Lower lobe of right lung (tissue), 2 donors: ENCODE data around the gene RPL35A. TPM values are rescaled to one million over a fixed set of nuclear protein-coding genes. Genes with fewer than 3 reads are reported as not detected.
"Not testable (repeated sequence)": the region's sequence is repeated elsewhere in the genome, so short reads cannot be mapped to it uniquely, and the experiment has no call there.

Source experiments
- ATAC-seq, 2 donors: fragments of 200-7000 bp; cut with Tn5 transposase; one replicate each; pipeline ENCODE4 v1.9.1; 2020 to 2022; ENCODE audit warnings: mild to moderate bottlenecking in 2 of 2, moderate library complexity in 2 of 2
- DNase-seq: peaks from one replicate; pipeline ENCODE4 v3.0.0-alpha.2; 2020
- H3K27ac ChIP-seq: fragments of 200-600 bp; one replicate; pipeline ENCODE4 v1.8.0; 2022
- H3K27me3 ChIP-seq: fragments of 200-600 bp; one replicate; pipeline ENCODE4 v1.8.0; 2022; ENCODE audit warnings: low read depth
- H3K36me3 ChIP-seq: fragments of 200-600 bp; one replicate; pipeline ENCODE4 v1.8.0; 2022; ENCODE audit warnings: mild to moderate bottlenecking
- H3K4me1 ChIP-seq: fragments of 200-600 bp; one replicate; pipeline ENCODE4 v1.8.0; 2022
- H3K4me3 ChIP-seq: fragments of 200-600 bp; one replicate; pipeline ENCODE4 v1.8.0; 2022; ENCODE audit warnings: mild to moderate bottlenecking
- H3K9me3 ChIP-seq: fragments of 200-600 bp; one replicate; pipeline ENCODE4 v1.8.0; 2022
- CTCF ChIP-seq: fragments of 200-600 bp; IDR thresholded peaks from one replicate; pipeline ENCODE4 v1.8.0; 2022; ENCODE audit warnings: antibody characterized with exemption, mild to moderate bottlenecking
- intact Hi-C: fragments of 100-400 bp; cut with DNase I; formaldehyde crosslinking; loops from one replicate; pipeline ENCODE4 v1.11.0; 2022
- total RNA-seq: library from RNA; stranded (reverse); fragmentation: NEBNext Ultra II Directional; extraction: Animal tissue kit (Norgen Biotek cat#: 25700); gene quantifications from one replicate; pipeline ENCODE4 v1.2.1, GENCODE V29; 2021
- donor health status: DM: no; HTN: yes; CAD: no; lungs with severe emphysema.

Gene RPL35A
- total RNA-seq, 1 donor from 2014 or later = 692 TPM

- TF ChIP-seq CTCF = no peak
- intact Hi-C loops = no loop called here
- DNase-seq (no peak), ATAC-seq (no peak)
- H3K4me3 ChIP-seq = no peak overlapping the region
- H3K27ac ChIP-seq = no peak overlapping the region
- H3K36me3 ChIP-seq = peaks cover 6% of the 10 kb centered on the region
- no peaks in the 10 kb centered on the region for H3K9me3 ChIP-seq
- H3K4me1 ChIP-seq = peaks cover 10% of the 10 kb centered on the region
- no peaks in the 10 kb centered on the region for H3K27me3 ChIP-seq
Measured at GRCh38 chr3:197908957-197909701, 40.9 kb upstream of the RPL35A start.

GRCh38 chr3:197912741-197913476 lies 37.1 kb upstream of the RPL35A start:
- H3K36me3 ChIP-seq = peaks cover 6% of the 10 kb centered on the region
- no peaks in the 10 kb centered on the region for H3K27me3 ChIP-seq
- H3K27ac ChIP-seq = no peak overlapping the region
- H3K4me1 ChIP-seq = no peaks in the 10 kb centered on the region
- TF ChIP-seq CTCF = no peak
- intact Hi-C loops = no loop called here
- ATAC-seq (no peak), DNase-seq (no peak)
- no peak overlapping the region for H3K4me3 ChIP-seq
- H3K9me3 ChIP-seq = no peaks in the 10 kb centered on the region

- ATAC-seq = no peak
- no peak for TF ChIP-seq CTCF
Measured at GRCh38 chr3:197913641-197914380, 36.2 kb upstream of the RPL35A start.

GRCh38 chr3:197921429-197922275 lies 28.3 kb upstream of the RPL35A start:
- DNase-seq, H3K4me3 ChIP-seq, H3K4me1 ChIP-seq, H3K27ac ChIP-seq, H3K27me3 ChIP-seq, H3K9me3 ChIP-seq, ATAC-seq, intact Hi-C loops: not testable (repeated sequence)
- H3K36me3 ChIP-seq = peaks cover 11% of the 10 kb centered on the region

More at GRCh38 chr3:197913641-197914380, 36.2 kb upstream of the RPL35A start:
- H3K9me3 ChIP-seq = no peaks in the 10 kb centered on the region
- no peak for DNase-seq
- peaks cover 6% of the 10 kb centered on the region for H3K36me3 ChIP-seq
- H3K27ac ChIP-seq = no peak overlapping the region
- intact Hi-C loops = no loop called here
- H3K4me3 ChIP-seq = no peak overlapping the region
- H3K4me1 ChIP-seq = no peaks in the 10 kb centered on the region
- H3K27me3 ChIP-seq = no peaks in the 10 kb centered on the region

- Histone ChIP-seq H3K27ac (no peak overlapping the region), H3K36me3 (peaks cover 29% of the 10 kb centered on the region), H3K4me3 (no peak overlapping the region)
Measured at GRCh38 chr3:197926418-197926817, 23.6 kb upstream of the RPL35A start.

GRCh38 chr3:197927578-197927977 lies 22.4 kb upstream of the RPL35A start:
- ATAC-seq, H3K9me3 ChIP-seq, H3K27ac ChIP-seq, intact Hi-C loops, DNase-seq, H3K4me3 ChIP-seq, H3K4me1 ChIP-seq, H3K27me3 ChIP-seq: not testable (repeated sequence)
- peaks cover 29% of the 10 kb centered on the region for H3K36me3 ChIP-seq

More at GRCh38 chr3:197926418-197926817, 23.6 kb upstream of the RPL35A start:
- Histone ChIP-seq H3K4me1 (no peaks in the 10 kb centered on the region), H3K9me3 (no peaks in the 10 kb centered on the region), H3K27me3 (no peaks in the 10 kb centered on the region)
- intact Hi-C loops = no loop called here
- no peak for DNase-seq
- TF ChIP-seq CTCF = no peak
- no peak for ATAC-seq
